ENCODE data around the gene TMEM161B. TPM values are rescaled to one million over a fixed set of nuclear protein-coding genes. Genes with fewer than 3 reads are reported as not detected.

Gene TMEM161B
- total and polyA plus RNA-seq, 2 donors (not counting 3 experiments of a cell fraction or from before 2014, with no cell fraction given), result 5.3 to 11.6 TPM

DNA sequence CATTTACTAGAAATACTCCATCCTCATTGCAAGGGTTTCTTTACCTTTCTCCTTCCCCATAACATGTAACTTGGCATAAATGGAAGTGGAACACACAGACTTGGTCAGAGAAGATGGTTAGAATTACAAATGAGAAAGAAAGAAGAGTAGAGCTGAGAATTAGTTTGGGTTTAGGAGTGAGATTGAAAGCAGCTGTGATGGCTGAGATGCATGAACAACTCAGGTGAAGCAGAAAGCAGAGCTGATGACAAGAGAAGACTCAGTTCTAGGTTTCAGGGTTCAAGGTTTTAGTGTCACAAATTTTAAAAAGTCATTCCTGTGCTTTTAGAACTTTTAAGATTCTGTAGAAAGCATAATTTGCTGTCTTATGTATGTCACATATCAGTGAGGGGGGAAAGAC lies 54.0 kb downstream of the TMEM161B start:
- Histone ChIP-seq H3K9me1 (replicated peaks; ENCODE audit: control insufficient read depth, extremely low read depth, insufficient read depth, low read length) (no peaks in the 10 kb centered on the region), H3K27me3 (ENCODE audit: control insufficient read depth in 2 of 2, insufficient read depth in 2 of 2, low read length in 2 of 2) (no peaks in the 10 kb centered on the region), H3K27ac (ENCODE audit: insufficient read depth, low read depth, low read length) (no peak overlapping the region), H3K79me2 (ENCODE audit: control insufficient read depth, insufficient read depth, low read length) (no peaks in the 10 kb centered on the region), H3K9me3 (replicated peaks; ENCODE audit: control insufficient read depth, insufficient read depth, low read length) (no peaks in the 10 kb centered on the region), H3K4me3 (replicated peaks in 1 of 3; ENCODE audit: insufficient read depth in 1 of 3, low read depth in 1 of 3, low read length in 3 of 3) (no peak overlapping the region), H2AFZ (ENCODE audit: low read depth, low read length) (no peak overlapping the region), H3K9ac (replicated peaks; ENCODE audit: extremely low read depth, insufficient read depth, low read length) (no peak overlapping the region), H3K4me1 (ENCODE audit: control insufficient read depth, extremely low read depth, insufficient read depth, low read length) (no peaks in the 10 kb centered on the region), H4K20me1 (replicated peaks; ENCODE audit: control insufficient read depth, extremely low read depth, insufficient read depth, low read length) (no peaks in the 10 kb centered on the region), H3K4me2 (ENCODE audit: insufficient read depth, low read length) (no peak overlapping the region), H3K36me3 (ENCODE audit: control insufficient read depth in 2 of 2, extremely low read depth in 1 of 2, insufficient read depth in 2 of 2, low read length in 2 of 2) (peaks cover 0 to 3% of the 10 kb centered on the region in 2 experiments)
- no peak for TF ChIP-seq GATA2 (IDR thresholded peaks at IDR 0.05; ENCODE audit: insufficient read depth, insufficient read length, low read depth, low read length)
- TF ChIP-seq, protein P1, sequence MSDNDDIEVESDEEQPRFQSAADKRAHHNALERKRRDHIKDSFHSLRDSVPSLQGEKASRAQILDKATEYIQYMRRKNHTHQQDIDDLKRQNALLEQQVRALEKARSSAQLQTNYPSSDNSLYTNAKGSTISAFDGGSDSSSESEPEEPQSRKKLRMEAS (IDR thresholded peaks at IDR 0.05; ENCODE audit: insufficient read depth, insufficient read length), result no peak
- no peak for TF ChIP-seq JUN (IDR thresholded peaks at IDR 0.05; ENCODE audit: borderline replicate concordance, insufficient read depth, insufficient read length, low read depth)
- no peak for TF ChIP-seq FOS (IDR thresholded peaks at IDR 0.05; ENCODE audit: borderline replicate concordance, insufficient read depth, low read length)
- TF ChIP-seq, protein P2, sequence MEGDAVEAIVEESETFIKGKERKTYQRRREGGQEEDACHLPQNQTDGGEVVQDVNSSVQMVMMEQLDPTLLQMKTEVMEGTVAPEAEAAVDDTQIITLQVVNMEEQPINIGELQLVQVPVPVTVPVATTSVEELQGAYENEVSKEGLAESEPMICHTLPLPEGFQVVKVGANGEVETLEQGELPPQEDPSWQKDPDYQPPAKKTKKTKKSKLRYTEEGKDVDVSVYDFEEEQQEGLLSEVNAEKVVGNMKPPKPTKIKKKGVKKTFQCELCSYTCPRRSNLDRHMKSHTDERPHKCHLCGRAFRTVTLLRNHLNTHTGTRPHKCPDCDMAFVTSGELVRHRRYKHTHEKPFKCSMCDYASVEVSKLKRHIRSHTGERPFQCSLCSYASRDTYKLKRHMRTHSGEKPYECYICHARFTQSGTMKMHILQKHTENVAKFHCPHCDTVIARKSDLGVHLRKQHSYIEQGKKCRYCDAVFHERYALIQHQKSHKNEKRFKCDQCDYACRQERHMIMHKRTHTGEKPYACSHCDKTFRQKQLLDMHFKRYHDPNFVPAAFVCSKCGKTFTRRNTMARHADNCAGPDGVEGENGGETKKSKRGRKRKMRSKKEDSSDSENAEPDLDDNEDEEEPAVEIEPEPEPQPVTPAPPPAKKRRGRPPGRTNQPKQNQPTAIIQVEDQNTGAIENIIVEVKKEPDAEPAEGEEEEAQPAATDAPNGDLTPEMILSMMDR (IDR thresholded peaks at IDR 0.05; ENCODE audit: extremely low read depth in 1 of 2, insufficient read depth in 1 of 2, low read depth in 1 of 2, low read length in 2 of 2), result no peak
- no peak for TF ChIP-seq POLR2A (IDR thresholded peaks at IDR 0.05; ENCODE audit: low read depth, low read length)
- intact Hi-C loops (cut with micrococcal nuclease), result no loop called here
- dilution Hi-C loops (cut with MboI; ENCODE audit: extremely low pct_ligation_motif_present, low sequenced_read_pairs), result no loop called here
- FAIRE-seq, result no peak
- ChIA-PET CTCF (interaction anchor here (1.6 kb wide), 1 partner anchor 8 kb away, joined by 5 read pairs; no protein-coding TSS in a partner anchor), POLR2A (no interaction called here)
- no peak for DNase-seq (ENCODE audit: low read depth, low spot score)
- no TSS peak for BruUV-seq (replicated peaks)

Data from endothelial cell of umbilical vein (primary cell).